SK-N-SH (cell line): ENCODE data around the gene UBE2E2. TPM values are rescaled to one million over a fixed set of nuclear protein-coding genes. Genes with fewer than 3 reads are reported as not detected.

Experiments
- CTCF ChIA-PET: fragments of 300-600, 350-600 bp; formaldehyde crosslinking; extraction: SDS; loops from one replicate; lab custom pipeline; 2021; lab: Yijun Ruan, JAX
- POLR2A ChIA-PET: fragments of 350-600 bp; sonication (Branson Sonifier 250); formaldehyde crosslinking; extraction: SDS; loops from one replicate; lab custom pipeline; 2020; ENCODE audit warnings: antibody characterized with exemption, inconsistent platforms; lab: Yijun Ruan, JAX
- DNase-seq: peaks from one replicate; pipeline ENCODE4 v3.0.0; 2012
- H2AFZ ChIP-seq: fragments of 200-600 bp; sonication (generic); 2 replicates; pipeline ENCODE4 v1.8.1; 2016; ENCODE audit warnings: antibody characterized with exemption, mild to moderate bottlenecking, low read depth
- H3F3A ChIP-seq: fragments of 200-600 bp; sonication (generic); replicated peaks from 2 replicates; pipeline ENCODE3; 2016; ENCODE audit warnings: antibody characterized with exemption, mild to moderate bottlenecking; ENCODE audit not compliant: insufficient read depth
- H3K27ac ChIP-seq, 2 experiments: fragments of 200-500 bp in 1 of 2; fragments of 200-600 bp in 1 of 2; sonication (Bioruptor generic) in 1 of 2; sonication (generic), shearing (Covaris generic) in 1 of 2; 2 replicates each; pipeline versions ENCODE4 v1.5.1 to v1.6.1; 2014 to 2016; ENCODE audit warnings: low read depth in 2 of 2, inconsistent platforms in 1 of 2, low read length in 1 of 2, mild to moderate bottlenecking in 1 of 2, mixed read lengths in 1 of 2
- H3K27me3 ChIP-seq: fragments of 200-600 bp; sonication (generic), shearing (Covaris generic); 2 replicates; pipeline ENCODE4 v1.6.1; 2016; ENCODE audit warnings: mixed run types; ENCODE audit not compliant: insufficient read depth
- H3K36me3 ChIP-seq, 2 experiments: fragments of 200-500 bp in 1 of 2; fragments of 200-600 bp in 1 of 2; sonication (Bioruptor generic) in 1 of 2; sonication (generic) in 1 of 2; replicated peaks in 1 of 2; 2 replicates each; pipeline versions ENCODE3 to v1.5.1; 2014 to 2016; ENCODE audit warnings: low read length in 1 of 2, mild to moderate bottlenecking in 1 of 2; ENCODE audit not compliant: insufficient read depth in 2 of 2, control insufficient read depth in 1 of 2
- H3K4me1 ChIP-seq, 2 experiments: fragments of 200-500 bp in 1 of 2; fragments of 200-600 bp in 1 of 2; sonication (Bioruptor generic) in 1 of 2; sonication (generic), shearing (Covaris generic) in 1 of 2; 2 replicates each; pipeline versions ENCODE4 v1.5.1 to v1.6.1; 2014 to 2016; ENCODE audit warnings: low read depth in 1 of 2, low read length in 1 of 2, mixed run types in 1 of 2; ENCODE audit not compliant: insufficient read depth in 2 of 2, control insufficient read depth in 1 of 2
- H3K4me2 ChIP-seq: fragments of 200-600 bp; sonication (generic), shearing (Covaris generic); 2 replicates; pipeline ENCODE4 v1.6.1; 2017; ENCODE audit warnings: mixed run types
- H3K4me3 ChIP-seq, 2 experiments: fragments of 200-500 bp in 1 of 2; fragments of 200-600 bp in 1 of 2; sonication (Bioruptor generic) in 1 of 2; sonication (generic), shearing (Covaris generic) in 1 of 2; 2 replicates each; pipeline versions ENCODE4 v1.5.1 to v1.8.1; 2014 to 2016; ENCODE audit warnings: low read depth in 2 of 2, inconsistent platforms in 1 of 2, low read length in 1 of 2, mild to moderate bottlenecking in 1 of 2, mixed read lengths in 1 of 2, moderate library complexity in 1 of 2
- H3K79me2 ChIP-seq: fragments of 200-600 bp; sonication (generic); 2 replicates; pipeline ENCODE4 v1.8.1; 2017; ENCODE audit warnings: mild to moderate bottlenecking; ENCODE audit not compliant: insufficient read depth
- H3K9ac ChIP-seq: fragments of 200-600 bp; sonication (generic); 2 replicates; pipeline ENCODE4 v1.6.1; 2017; ENCODE audit warnings: mixed run types
- H3K9me2 ChIP-seq: fragments of 200-600 bp; sonication (generic); 2 replicates; pipeline ENCODE4 v1.6.1; 2017; ENCODE audit warnings: mixed run types
- H3K9me3 ChIP-seq: fragments of 200-600 bp; sonication (generic); 2 replicates; pipeline ENCODE4 v1.6.1; 2017; ENCODE audit warnings: mixed run types, mild to moderate bottlenecking, moderate library complexity
- H4K20me1 ChIP-seq: fragments of 200-600 bp; sonication (generic); 2 replicates; pipeline ENCODE4 v1.6.1; 2017; ENCODE audit warnings: mild to moderate bottlenecking, mixed run types; ENCODE audit not compliant: insufficient read depth
- CTCF ChIP-seq: fragments of 200-600 bp; sonication (generic); IDR thresholded peaks from 2 replicates; pipeline ENCODE4 v1.6.1; 2017; ENCODE audit warnings: antibody characterized with exemption, mild to moderate bottlenecking, moderate library complexity
- ELF1 ChIP-seq: IDR thresholded peaks from 2 replicates; pipeline ENCODE4 v1.4.0; 2012
- EP300 ChIP-seq, 2 experiments: IDR thresholded peaks; 2 replicates each; pipeline versions ENCODE4 v1.4.0 to v1.6.1; 2012; ENCODE audit warnings: borderline replicate concordance in 1 of 2, low read depth in 1 of 2, low read length in 1 of 2
- GATA2 ChIP-seq: sonication (generic); formaldehyde crosslinking; IDR thresholded peaks from 2 replicates; pipeline ENCODE4 v1.5.0; 2020; ENCODE audit warnings: mild to moderate bottlenecking, missing genetic modification reagents
- IRF3 ChIP-seq: fragments of 150-350 bp; IDR thresholded peaks from 2 replicates; pipeline ENCODE4 v1.6.1; 2016; ENCODE audit warnings: mild to moderate bottlenecking, low read depth, low read length
- POLR2AphosphoS5 ChIP-seq: IDR thresholded peaks from 2 replicates; pipeline ENCODE4 v1.6.1; 2012; ENCODE audit warnings: low read depth, low read length
- RCOR1 ChIP-seq: fragments of 150-350 bp; IDR thresholded peaks from 2 replicates; pipeline ENCODE4 v1.6.1; 2017; ENCODE audit warnings: antibody characterized with exemption, low read length
- SIN3A ChIP-seq: IDR thresholded peaks from 2 replicates; pipeline ENCODE4 v1.6.1; 2012; ENCODE audit warnings: low read depth, mild to moderate bottlenecking, low read length, moderate library complexity, borderline replicate concordance
- TAF1 ChIP-seq: IDR thresholded peaks from 2 replicates; pipeline ENCODE4 v1.6.1; 2012; ENCODE audit warnings: low read depth, mild to moderate bottlenecking, low read length, moderate library complexity, borderline replicate concordance
- WGBS: methylation state at CpG from one replicate; pipeline ENCODE4 v1.1.6; 2017; ENCODE audit warnings: low lambda C conversion rate; 5-methylcytosine and 5-hydroxymethylcytosine counted together
- polyA plus RNA-seq, 3 experiments: library from polyadenylated mRNA; depleted of rRNA; stranded (reverse); fragments of >200 nt; gene quantifications; 2 replicates each; pipeline ENCODE4 v1.2.3, GENCODE V29; 2012
- TF ChIP-seq, protein P1 (sequence below): IDR thresholded peaks from 2 replicates; pipeline ENCODE4 v1.4.0; 2012; ENCODE audit warnings: low read depth

The UBE2E2 gene
- polyA plus RNA-seq, 1 of the 3 experiments (the other 2 are of a cell fraction): 46.4 TPM

DNA sequence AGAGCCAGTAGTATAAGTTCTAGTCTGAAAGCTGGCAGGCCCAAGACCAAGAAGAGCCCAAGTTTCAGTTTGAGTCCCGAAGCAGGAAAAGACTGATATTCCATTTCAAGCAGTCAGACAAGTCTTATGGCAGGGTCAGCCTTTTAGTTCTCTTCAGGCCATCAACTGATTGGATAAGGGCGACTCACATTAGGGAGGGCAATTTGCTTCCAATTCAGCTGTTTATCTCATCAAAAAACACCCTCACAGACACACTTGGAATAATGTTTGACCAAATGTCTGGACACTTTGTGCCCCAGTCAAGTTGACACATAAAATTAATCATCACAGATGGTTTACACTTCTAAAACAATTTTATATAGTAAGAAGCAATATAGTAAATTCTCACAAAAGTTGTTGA is 69.7 kb downstream of the UBE2E2 start:
- no peaks in the 10 kb centered on the region; a peak in 2 of 4 replicates for H3K4me1 ChIP-seq
- H3K27me3 ChIP-seq: no peaks in the 10 kb centered on the region
- no peak for DNase-seq
- H2AFZ ChIP-seq: no peak overlapping the region
- H3K27ac ChIP-seq: peak overlapping the region in 1 of 2 experiments; percentile 19; a peak in 1 of 4 replicates
- H3K36me3 ChIP-seq: no peaks in the 10 kb centered on the region
- no peak overlapping the region for H3K4me3 ChIP-seq
- peaks cover 5% of the 10 kb centered on the region; the same call in 1 of the 2 replicates for H3K79me2 ChIP-seq
- H3K9ac ChIP-seq: no peak overlapping the region
- peaks cover 9% of the 10 kb centered on the region for H3F3A ChIP-seq
- no peaks in the 10 kb centered on the region for H3K9me2 ChIP-seq
- H3K9me3 ChIP-seq: no peaks in the 10 kb centered on the region
- POLR2A ChIA-PET: no interaction called here
- TF ChIP-seq CTCF: no peak
- TF ChIP-seq SIN3A: no peak
- TF ChIP-seq ELF1: no peak
- TF ChIP-seq, protein P1, sequence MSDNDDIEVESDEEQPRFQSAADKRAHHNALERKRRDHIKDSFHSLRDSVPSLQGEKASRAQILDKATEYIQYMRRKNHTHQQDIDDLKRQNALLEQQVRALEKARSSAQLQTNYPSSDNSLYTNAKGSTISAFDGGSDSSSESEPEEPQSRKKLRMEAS: no peak
- TF ChIP-seq RCOR1: no peak
- no peak for TF ChIP-seq IRF3
- WGBS: 94% methylated on average over 2 of the region's 2 CpGs
- H3K4me2 ChIP-seq: no peak overlapping the region
- CTCF ChIA-PET: no interaction called here
- no peaks in the 10 kb centered on the region for H4K20me1 ChIP-seq

DNA sequence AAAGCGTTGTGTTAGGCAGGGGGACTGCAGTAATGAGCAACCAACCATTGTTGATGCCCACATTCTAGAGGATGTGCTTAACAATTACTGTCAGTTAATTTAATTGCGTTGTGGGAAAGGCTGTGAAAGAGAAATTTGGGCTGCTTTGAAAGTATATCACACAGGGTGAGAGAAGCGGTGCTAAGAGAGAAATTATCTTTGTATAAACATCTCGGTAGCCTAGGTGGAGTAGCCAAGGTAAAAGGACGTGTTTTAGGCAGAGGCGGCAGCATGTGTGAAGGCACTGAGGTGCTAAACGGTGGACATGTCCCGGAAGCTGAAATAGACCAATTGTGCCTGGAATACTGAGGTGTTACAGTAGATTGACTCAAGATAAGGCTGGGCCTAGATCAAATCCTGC is 71.9 kb downstream of the UBE2E2 start:
- Histone ChIP-seq H3K9me3 (no peaks in the 10 kb centered on the region), H3K27me3 (no peaks in the 10 kb centered on the region), H4K20me1 (no peaks in the 10 kb centered on the region), H3K27ac (no peak overlapping the region), H3K79me2 (peaks cover 5% of the 10 kb centered on the region; the same call in 1 of the 2 replicates), H3K9me2 (no peaks in the 10 kb centered on the region), H3K9ac (no peak overlapping the region), H3F3A (peaks cover 9% of the 10 kb centered on the region), H3K4me3 (no peak overlapping the region), H3K4me2 (no peak overlapping the region), H3K4me1 (no peaks in the 10 kb centered on the region; a peak in 2 of 4 replicates), H3K36me3 (no peaks in the 10 kb centered on the region), H2AFZ (no peak overlapping the region)
- no peak for TF ChIP-seq POLR2AphosphoS5
- no peak for DNase-seq
- ChIA-PET CTCF (no interaction called here), POLR2A (no interaction called here)
- 93% methylated on average over 8 of the region's 8 CpGs for WGBS

DNA sequence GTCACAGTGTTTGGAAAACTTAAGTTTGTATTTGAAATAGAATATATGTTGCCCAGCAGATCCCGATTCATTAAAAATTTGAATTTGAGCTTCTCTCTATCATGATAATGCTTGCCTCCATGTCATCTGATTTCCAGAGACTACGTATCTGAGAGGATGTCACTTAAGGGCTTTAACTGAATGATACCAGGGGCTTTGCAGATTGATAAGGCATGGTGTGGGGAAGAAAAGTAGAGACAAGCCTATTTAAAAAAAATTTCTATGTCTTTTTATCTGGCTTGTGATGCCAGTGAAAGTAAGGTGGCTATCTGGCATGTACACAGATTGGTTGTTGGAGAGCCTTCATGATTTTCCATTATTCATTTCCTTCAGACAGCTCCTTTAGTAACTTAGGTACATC is 72.7 kb downstream of the UBE2E2 start:
- peak; percentile 93 for TF ChIP-seq GATA2 (CRISPR knock-in tag)
- peak in 1 of 2 experiments; percentile 67; a peak in 1 of 4 replicates for TF ChIP-seq EP300 (IDR thresholded peaks at IDR 0.05; ENCODE audit: borderline replicate concordance in 1 of 2, low read depth in 1 of 2, low read length in 1 of 2)
- TF ChIP-seq TAF1: no peak
- 84% methylated on average over 2 of the region's 2 CpGs for WGBS
- Histone ChIP-seq H3K79me2 (peaks cover 5% of the 10 kb centered on the region; the same call in 1 of the 2 replicates), H3K4me1 (no peaks in the 10 kb centered on the region; a peak in 2 of 4 replicates), H3K9me3 (no peaks in the 10 kb centered on the region), H4K20me1 (no peaks in the 10 kb centered on the region), H3K9ac (no peak overlapping the region), H3K9me2 (no peaks in the 10 kb centered on the region), H3F3A (peaks cover 9% of the 10 kb centered on the region), H2AFZ (no peak overlapping the region), H3K27me3 (no peaks in the 10 kb centered on the region), H3K27ac (no peak overlapping the region), H3K4me3 (no peak overlapping the region), H3K36me3 (no peaks in the 10 kb centered on the region), H3K4me2 (no peak overlapping the region)
- POLR2A ChIA-PET: no interaction called here
- peak; percentile 30 for DNase-seq
- CTCF ChIA-PET: no interaction called here
